Type B pancreatic cell (in vitro differentiated cells): ENCODE results near the gene ANKRD12. TPM values are rescaled to one million over a fixed set of nuclear protein-coding genes. Genes with fewer than 3 reads are reported as not detected.
"Not testable (repeated sequence)": the region's sequence is repeated elsewhere in the genome, so short reads cannot be mapped to it uniquely, and the experiment has no call there.

Experiments
- DNase-seq: peaks from one replicate; pipeline ENCODE4 v3.0.0; 2021; ENCODE audit warnings: mixed read lengths; ENCODE audit not compliant: unreplicated experiment; ENCODE audit errors: extremely low spot score
- H3K27ac Mint-ChIP-seq: 2 replicates; pipeline ENCODE4 v1.8.0; 2021; ENCODE audit warnings: mild to moderate bottlenecking, mixed read lengths
- H3K27me3 Mint-ChIP-seq: 2 replicates; pipeline ENCODE4 v1.8.0; 2021; ENCODE audit warnings: mixed read lengths
- H3K36me3 Mint-ChIP-seq: 2 replicates; pipeline ENCODE4 v1.8.0; 2021; ENCODE audit warnings: mixed read lengths
- H3K4me1 Mint-ChIP-seq: one replicate; pipeline ENCODE4 v1.8.0; 2021; ENCODE audit warnings: mixed read lengths; ENCODE audit not compliant: unreplicated experiment
- H3K4me3 Mint-ChIP-seq: 2 replicates; pipeline ENCODE4 v1.8.0; 2021; ENCODE audit warnings: mild to moderate bottlenecking, mixed read lengths
- H3K9me3 Mint-ChIP-seq: 2 replicates; pipeline ENCODE4 v1.8.0; 2021; ENCODE audit warnings: mixed read lengths
- CTCF ChIP-seq: fragments of 200-600 bp; sonication (generic); conservative IDR thresholded peaks from 2 replicates; pipeline ENCODE4 v1.5.0; 2021; ENCODE audit warnings: antibody characterized with exemption, mild to moderate bottlenecking
- total RNA-seq: library from RNA; stranded (reverse); gene quantifications from 2 replicates; pipeline ENCODE4 v1.2.1, GENCODE V29; 2021; ENCODE audit warnings: low replicate concordance

ANKRD12 gene
- total RNA-seq, 1 donor from 2014 or later = 38.8 TPM

DNA sequence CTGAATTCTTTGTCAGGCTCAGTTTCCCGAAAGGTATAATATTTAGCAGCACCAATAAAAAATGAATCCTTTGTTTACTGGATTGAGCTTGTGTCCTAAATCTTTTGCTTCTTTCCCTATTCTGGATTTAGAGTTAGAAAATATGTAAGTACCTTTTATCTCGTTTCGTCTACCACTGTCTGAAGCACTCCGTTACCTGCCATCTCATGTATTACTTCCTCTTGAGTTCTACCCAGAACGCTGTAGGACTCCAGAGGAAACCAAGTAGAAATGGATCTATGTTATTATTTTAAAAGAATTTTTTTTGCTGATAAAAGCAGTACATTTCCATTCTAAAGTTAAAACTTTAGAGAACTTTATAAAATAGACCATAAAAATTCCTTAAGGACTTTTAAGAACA, 13.5 kb downstream of the ANKRD12 start:
- Mint-ChIP-seq H3K4me1 (peaks cover 13% of the 10 kb centered on the region), H3K9me3 (no peaks in the 10 kb centered on the region), H3K27ac (no peak overlapping the region), H3K4me3 (no peak overlapping the region), H3K36me3 (no peaks in the 10 kb centered on the region), H3K27me3 (no peaks in the 10 kb centered on the region)
- DNase-seq = no peak
- no peak for TF ChIP-seq CTCF

GRCh38 chr18:9153256-9153655, 16.7 kb downstream of the ANKRD12 start:
- Mint-ChIP-seq H3K4me1 (peaks cover 7% of the 10 kb centered on the region), H3K27ac (no peak overlapping the region), H3K9me3 (no peaks in the 10 kb centered on the region), H3K27me3 (no peaks in the 10 kb centered on the region), H3K4me3 (no peak overlapping the region), H3K36me3 (peaks cover 7% of the 10 kb centered on the region)
- no peak for TF ChIP-seq CTCF
- no peak for DNase-seq

DNA sequence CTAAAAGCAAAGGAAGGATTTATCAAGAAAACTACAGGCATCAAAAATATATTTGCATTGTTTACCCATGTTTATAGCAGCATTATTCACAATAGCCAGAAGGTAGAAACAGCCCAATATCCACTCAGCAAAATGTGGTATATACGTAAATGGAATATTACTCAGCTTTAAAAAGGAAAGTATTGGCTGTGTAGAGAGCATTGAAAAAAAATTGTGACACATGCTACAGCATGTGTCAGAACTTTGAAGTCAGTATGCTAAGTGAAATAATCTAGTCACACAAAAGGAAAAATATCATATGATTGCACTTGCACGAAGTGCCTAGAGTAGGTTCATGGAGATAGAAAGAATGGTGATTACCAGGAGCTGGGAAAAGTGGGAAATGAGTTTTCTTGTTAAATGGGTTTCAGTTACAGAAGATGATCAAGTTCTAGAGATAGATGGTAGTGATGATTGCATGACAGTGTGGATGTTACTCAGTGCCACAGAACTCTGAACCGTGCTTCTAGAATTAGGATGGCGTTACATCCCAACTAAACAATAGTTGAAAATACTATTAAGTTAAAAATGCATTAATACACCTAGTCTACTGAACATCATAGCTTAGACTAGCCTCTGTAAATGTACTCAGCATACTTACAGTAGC, 20.1 kb downstream of the ANKRD12 start:
- Mint-ChIP-seq H3K27me3 (no peaks in the 10 kb centered on the region), H3K4me3 (no peak overlapping the region)
- no peak for TF ChIP-seq CTCF

GRCh38 chr18:9157806-9158205, 21.2 kb downstream of the ANKRD12 start:
- no peak overlapping the region for H3K27ac Mint-ChIP-seq
- no peak for DNase-seq
- no peaks in the 10 kb centered on the region for H3K27me3 Mint-ChIP-seq
- no peak for TF ChIP-seq CTCF
- H3K4me1 Mint-ChIP-seq = no peaks in the 10 kb centered on the region
- H3K4me3 Mint-ChIP-seq = no peak overlapping the region
- peaks cover 23% of the 10 kb centered on the region for H3K36me3 Mint-ChIP-seq
- no peaks in the 10 kb centered on the region for H3K9me3 Mint-ChIP-seq

More for the DNA sequence above, 20.1 kb downstream of the ANKRD12 start:
- Mint-ChIP-seq H3K4me1 (no peaks in the 10 kb centered on the region), H3K9me3 (no peaks in the 10 kb centered on the region), H3K36me3 (peaks cover 16% of the 10 kb centered on the region), H3K27ac (no peak overlapping the region)
- no peak for DNase-seq

DNA sequence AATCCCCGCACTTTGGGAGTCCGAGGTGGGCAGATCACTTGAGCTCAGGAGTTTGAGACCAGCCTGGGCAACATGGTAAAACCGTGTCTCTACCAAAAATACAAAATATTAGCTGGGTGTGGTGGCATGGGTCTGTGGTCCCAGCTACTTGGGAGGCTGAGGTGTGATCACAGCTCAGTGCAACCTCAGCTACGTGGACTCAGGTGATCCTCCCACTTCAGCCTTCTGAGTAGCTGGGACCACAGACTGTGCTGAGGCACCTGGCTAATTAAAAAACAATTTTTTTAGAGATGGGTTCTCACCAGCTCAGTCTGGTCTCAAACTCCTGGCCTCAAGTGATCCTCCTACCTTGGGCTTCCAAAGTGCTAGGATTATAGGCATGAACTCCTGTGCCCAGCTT, 23.4 kb downstream of the ANKRD12 start:
- H3K4me3 Mint-ChIP-seq = no peak overlapping the region
- TF ChIP-seq CTCF = no peak
- H3K36me3 Mint-ChIP-seq = peaks cover 39% of the 10 kb centered on the region
- DNase-seq = no peak
- H3K9me3 Mint-ChIP-seq = peaks cover 9% of the 10 kb centered on the region
- no peaks in the 10 kb centered on the region for H3K4me1 Mint-ChIP-seq
- no peaks in the 10 kb centered on the region for H3K27me3 Mint-ChIP-seq
- no peak overlapping the region for H3K27ac Mint-ChIP-seq

- not testable (repeated sequence) for H3K9me3 Mint-ChIP-seq, H3K4me1 Mint-ChIP-seq, DNase-seq, H3K27ac Mint-ChIP-seq, H3K4me3 Mint-ChIP-seq, H3K27me3 Mint-ChIP-seq
- H3K36me3 Mint-ChIP-seq = peaks cover 39% of the 10 kb centered on the region
Measured at GRCh38 chr18:9162663-9163062, 26.1 kb downstream of the ANKRD12 start.

DNA sequence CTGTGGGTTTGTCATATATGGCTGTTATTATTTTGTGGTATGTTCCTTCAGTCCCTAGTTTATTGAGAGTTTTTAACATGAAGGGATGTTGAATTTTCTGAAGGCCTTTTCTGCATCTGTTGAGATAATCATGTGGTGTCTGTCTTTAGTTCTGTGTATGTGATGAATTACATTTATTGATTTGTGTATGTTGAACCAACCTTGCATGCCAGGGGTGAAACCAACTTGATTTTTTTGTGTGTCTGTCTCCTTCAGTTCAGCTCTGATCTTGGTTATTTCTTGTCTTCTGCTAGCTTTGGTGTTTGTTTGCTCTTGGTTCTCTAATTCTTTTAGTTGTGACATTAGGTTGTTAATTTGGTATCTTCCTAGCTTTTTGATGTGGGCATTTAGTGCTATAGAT, 27.6 kb downstream of the ANKRD12 start:
- not testable (repeated sequence) for H3K4me3 Mint-ChIP-seq, H3K4me1 Mint-ChIP-seq, H3K27me3 Mint-ChIP-seq, H3K27ac Mint-ChIP-seq, DNase-seq
- Mint-ChIP-seq H3K36me3 (peaks cover 39% of the 10 kb centered on the region), H3K9me3 (peaks cover 11% of the 10 kb centered on the region)

DNA sequence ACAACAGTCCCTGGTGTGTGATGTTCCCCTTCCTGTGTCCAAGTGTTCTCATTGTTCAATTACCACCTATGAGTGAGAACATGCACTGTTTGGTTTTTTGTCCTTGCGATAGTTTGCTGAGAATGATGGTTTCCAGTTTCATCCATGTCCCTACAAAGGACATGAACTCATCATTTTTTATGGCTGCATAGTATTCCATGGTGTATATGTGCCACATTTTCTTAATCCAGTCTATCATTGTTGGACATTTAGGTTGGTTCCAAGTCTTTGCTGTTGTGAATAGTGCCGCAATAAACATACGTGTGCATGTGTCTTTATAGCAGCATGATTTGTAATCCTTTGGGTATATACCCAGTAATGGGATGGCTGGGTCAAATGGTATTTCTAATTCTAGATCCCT, 29.3 kb downstream of the ANKRD12 start:
- not testable (repeated sequence) for DNase-seq, H3K27me3 Mint-ChIP-seq, H3K4me3 Mint-ChIP-seq, H3K4me1 Mint-ChIP-seq, H3K27ac Mint-ChIP-seq
- Mint-ChIP-seq H3K36me3 (peaks cover 47% of the 10 kb centered on the region), H3K9me3 (peaks cover 15% of the 10 kb centered on the region)

DNA sequence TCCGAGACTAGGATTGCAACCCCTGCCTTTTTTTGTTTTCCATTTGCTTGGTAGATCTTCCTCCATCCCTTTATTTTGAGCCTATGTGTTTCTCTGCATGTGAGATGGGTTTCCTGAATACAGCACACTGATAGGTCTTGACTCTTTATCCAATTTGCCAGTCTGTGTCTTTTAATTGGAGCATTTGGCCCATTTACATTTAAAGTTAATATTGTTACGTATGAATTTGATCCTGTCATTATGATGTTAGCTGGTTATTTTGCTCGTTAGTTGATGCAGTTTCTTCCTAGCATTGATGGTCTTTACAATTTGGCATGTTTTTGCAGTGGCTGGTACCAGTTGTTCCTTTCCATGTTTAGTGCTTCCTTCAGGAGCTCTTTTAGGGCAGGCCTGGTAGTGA, 32.9 kb downstream of the ANKRD12 start:
- not testable (repeated sequence) for H3K9me3 Mint-ChIP-seq, H3K27me3 Mint-ChIP-seq, H3K4me3 Mint-ChIP-seq, DNase-seq, H3K27ac Mint-ChIP-seq, H3K4me1 Mint-ChIP-seq
- peaks cover 35% of the 10 kb centered on the region for H3K36me3 Mint-ChIP-seq
